Keratinocyte (primary cell): ENCODE data around the gene WFS1.

Experiments used
- CTCF ChIP-seq, 3 experiments: IDR thresholded peaks in 1 of 3; conservative IDR thresholded peaks in 1 of 3; optimal IDR thresholded peaks in 1 of 3; 2 replicates in 2 of 3; 3 replicates in 1 of 3; pipeline versions ENCODE3 to v1.5.1; 2011; ENCODE audit warnings: low read length in 3 of 3, mild to moderate bottlenecking in 3 of 3, moderate library complexity in 2 of 3, control low read depth in 1 of 3, inconsistent platforms in 1 of 3; ENCODE audit not compliant: insufficient read depth in 2 of 3; ENCODE audit errors: extremely low read depth in 1 of 3
- EZH2 ChIP-seq: IDR thresholded peaks from one replicate; pipeline ENCODE4 v1.6.1; 2012; ENCODE audit warnings: inconsistent platforms, mild to moderate bottlenecking, low read length, moderate library complexity

- no peak for TF ChIP-seq CTCF (optimal IDR thresholded peaks at IDR 0.05 in 1 of 3, IDR thresholded peaks at IDR 0.05 in 1 of 3, conservative IDR thresholded peaks at IDR 0.05 in 1 of 3; ENCODE audit: extremely low read depth in 1 of 3, insufficient read depth in 2 of 3, low read length in 3 of 3)
- TF ChIP-seq EZH2, result no peak
Measured at GRCh38 chr4:6265546-6265945, 4.1 kb upstream of the WFS1 start.
